GM18861 (cell line): ENCODE measurements around the gene KCNK15.

Experiments used
- ATAC-seq: cut with Tn5 transposase; IDR thresholded peaks from one replicate; pipeline ENCODE4 v1.9.1; 2021; ENCODE audit not compliant: unreplicated experiment

The KCNK15 gene

DNA sequence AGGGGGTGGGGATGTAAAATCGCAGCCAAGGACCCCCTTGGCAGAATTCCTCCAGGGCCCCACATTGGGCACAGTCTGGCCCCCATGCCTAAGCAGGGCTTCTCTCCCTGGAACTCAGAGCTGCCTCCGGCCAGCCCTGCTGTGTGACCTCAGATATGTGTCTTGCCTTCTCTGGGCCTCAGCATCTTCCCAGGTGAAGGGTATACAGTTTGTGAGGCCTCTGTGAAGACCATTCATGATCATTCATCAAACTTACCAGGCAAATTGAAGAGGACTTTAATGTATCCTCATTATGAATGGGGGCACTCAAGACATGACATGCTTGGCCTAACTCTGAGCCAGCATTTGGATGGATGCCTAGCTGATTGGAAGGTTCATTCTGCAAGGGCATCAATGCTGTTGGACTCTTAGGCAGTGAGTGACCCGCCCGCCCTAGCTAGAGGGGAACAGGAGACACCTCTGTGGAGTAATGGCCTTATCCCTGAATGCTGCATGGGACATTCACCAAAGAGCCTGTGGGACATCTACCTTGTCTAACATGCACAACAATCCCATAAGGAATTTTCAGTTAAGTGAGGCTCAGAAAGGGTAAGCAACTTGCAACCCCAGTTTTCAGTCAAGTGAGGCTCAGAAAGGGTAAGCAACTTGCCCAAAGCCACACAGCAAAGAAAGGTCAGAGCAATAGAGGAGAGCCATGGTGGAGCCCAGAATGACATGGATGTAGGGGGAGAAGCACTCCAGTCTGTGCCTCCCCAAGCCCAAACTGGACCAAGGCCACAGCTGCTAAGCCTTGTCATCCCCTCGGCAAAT lies 30.0 kb upstream of the KCNK15 start:
- no peak for ATAC-seq

DNA sequence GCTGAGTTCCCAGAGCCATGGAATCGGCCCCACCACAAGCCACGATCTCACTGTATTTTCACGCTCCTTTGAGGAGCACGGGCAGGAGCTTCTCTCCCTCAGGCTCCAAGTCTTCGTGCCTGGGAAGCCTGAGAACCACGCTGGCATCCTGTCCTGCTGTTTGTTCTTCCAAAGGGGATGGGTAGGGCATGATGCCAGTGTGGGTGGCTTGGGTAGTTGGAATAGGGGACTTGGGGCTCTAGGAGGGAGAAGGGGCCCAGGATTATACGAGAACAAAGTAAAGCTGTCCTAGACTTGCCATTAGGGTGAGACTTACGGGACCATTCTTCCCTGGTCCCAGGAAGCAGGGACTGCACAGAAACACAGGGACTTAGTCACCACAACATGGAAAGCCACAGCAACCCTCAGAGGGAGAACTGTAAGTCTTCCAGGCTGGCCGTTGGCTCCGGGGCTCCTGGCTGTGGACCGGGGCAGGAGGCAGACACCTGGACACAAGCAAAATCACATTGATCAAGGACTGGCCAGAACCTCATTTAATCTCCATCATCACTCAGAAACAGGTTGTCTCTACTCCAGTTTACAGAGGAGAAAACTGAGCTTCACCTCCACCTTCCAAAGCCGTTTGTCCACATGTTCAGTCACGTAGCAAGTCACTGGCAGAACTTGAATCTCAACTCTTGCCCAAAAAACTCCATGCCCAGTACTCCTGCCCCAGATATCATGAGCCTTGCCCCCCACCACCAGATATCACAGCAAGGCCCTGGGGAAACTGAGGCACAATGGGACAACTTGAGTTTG lies 29.2 kb upstream of the KCNK15 start:
- no peak for ATAC-seq

DNA sequence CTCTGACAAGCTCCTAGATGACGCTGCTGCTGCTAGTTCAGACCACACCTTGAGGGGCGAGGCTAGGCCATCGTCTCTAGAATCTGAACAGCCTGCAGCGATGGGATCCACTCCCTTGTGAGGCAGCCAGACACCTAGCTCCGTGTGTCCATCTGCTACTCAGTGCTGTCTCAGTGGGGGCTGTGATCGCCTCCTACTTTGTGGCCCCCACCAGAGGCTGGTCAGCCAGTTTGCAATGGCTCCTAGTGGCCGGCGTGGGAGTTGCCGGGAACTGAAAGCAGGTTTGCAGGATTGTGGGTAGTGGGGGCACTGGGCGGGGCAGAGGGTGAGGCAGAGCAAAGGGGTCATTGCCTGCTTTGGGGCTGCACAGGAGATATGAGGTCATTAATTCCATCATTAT lies 27.7 kb upstream of the KCNK15 start:
- ATAC-seq, result no peak

DNA sequence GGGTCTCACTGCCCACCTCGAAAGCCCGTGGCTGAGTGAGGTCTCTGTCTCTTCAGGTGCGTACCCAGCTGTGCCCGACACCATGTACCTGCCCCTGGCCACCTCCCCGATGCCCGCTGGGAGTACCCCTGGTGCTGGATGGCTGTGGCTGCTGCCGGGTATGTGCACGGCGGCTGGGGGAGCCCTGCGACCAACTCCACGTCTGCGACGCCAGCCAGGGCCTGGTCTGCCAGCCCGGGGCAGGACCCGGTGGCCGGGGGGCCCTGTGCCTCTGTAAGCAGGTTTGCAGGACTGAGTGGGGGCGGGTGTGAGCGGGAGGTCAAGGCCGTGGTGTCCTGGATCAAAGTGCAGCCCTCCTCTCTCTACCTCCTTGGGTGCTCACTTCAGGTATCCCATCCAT lies 25.8 kb upstream of the KCNK15 start:
- ATAC-seq, result no peak

DNA sequence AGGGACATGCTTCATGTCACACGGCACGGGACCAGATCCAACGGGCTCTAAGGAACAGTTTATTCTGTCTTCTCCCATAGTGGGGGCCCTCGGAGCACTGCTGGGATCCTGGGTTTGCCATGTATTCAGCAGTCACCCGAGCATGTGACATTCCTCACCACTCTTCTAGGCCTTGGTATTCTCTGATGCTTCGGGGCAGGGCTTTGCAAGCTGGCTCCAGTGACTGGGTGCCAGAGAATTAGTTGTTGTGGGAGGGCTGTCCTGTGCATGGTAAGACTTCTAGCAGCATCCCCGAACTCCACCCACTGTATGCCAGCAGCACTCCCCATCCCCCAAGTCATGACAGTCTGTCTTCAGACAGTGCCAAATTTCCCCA lies 25.1 kb upstream of the KCNK15 start:
- ATAC-seq, result no peak

DNA sequence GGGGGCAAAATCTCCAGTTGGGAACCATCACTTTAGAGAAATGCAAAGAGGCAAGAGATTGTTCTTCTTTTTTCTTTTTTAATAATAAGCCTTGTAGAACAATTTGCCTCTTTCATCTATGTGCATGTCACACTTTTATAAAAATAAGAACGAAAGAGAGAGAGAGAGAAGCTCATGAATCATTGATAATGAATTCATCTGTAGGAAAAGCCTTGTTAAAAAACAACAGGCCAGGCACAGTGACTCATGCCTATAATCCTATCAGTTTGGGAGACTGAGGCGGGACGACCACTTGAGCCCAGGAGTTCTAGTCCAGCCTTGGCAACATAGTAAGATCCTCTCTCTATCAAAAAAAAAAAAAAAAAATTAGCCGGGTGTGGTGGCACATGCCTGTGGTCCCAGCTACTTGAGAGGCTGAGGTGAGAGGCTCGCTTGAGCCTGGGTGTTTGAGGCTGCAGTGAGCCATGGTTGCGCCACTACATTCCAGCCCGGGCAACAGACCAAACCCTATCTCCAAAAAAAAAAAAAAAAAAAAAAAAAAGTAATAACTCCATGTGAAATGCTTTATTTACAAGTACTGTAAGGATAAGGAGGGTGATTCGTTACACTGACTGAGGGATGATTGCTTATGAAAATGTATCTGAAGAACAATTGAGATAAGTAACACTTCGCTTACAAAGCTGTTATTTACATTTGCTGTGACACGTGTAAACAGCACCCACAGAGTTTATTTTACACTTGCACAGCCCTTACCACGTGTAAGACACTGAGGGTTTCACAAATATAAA lies 24.5 kb upstream of the KCNK15 start:
- ATAC-seq, result no peak

DNA sequence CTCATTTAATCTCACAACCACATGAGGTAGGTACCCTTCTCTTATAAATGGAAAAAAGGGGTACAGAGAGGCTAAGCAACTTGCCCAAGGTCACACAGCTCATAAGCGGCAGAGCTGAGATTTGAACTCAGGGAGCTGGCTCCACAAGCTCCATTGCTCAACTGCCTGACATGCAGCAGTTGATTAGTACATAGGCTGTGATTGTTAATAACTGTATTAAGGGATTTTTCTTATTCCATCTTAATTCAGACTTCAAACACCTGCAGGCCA lies 23.9 kb upstream of the KCNK15 start:
- no peak for ATAC-seq

DNA sequence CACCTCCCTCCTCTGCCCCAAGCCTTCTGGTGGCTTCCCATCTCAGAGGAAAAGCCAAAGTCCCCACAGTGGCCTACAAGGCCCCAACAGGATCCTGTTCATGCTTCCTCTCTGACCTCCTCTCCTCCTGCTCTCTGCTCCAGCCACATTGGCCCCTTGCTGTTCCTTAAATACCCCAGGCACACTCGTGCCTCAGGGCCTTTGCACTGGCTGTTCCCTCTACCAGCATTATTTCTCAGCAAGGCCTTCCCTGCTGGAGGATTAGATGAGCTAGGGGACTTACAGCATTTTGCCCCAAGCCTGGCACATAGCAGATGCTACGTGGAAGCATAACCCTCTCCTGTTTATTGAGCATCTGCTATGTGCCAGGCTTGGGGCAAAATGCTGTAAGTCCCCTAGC lies 22.7 kb upstream of the KCNK15 start:
- no peak for ATAC-seq

DNA sequence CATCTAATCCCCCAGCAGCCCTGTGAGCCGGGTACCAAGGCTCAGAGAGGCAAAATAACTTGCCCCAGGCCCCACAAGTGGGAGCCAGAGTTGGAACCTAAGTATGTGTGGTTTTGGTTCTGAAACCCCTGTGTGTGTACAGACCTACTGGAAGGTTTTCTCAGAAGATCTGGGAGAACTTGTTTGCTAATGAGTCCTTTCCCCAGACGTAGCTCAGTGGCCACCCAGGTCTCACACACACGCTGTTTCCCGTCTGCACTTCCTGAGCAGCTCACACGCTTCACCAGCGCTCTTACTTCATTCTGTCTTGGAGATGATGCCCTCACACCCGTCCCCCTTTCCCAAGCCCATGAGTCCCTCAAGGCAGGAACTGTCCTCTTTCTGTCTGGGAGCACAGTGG lies 22.3 kb upstream of the KCNK15 start:
- ATAC-seq, result no peak

DNA sequence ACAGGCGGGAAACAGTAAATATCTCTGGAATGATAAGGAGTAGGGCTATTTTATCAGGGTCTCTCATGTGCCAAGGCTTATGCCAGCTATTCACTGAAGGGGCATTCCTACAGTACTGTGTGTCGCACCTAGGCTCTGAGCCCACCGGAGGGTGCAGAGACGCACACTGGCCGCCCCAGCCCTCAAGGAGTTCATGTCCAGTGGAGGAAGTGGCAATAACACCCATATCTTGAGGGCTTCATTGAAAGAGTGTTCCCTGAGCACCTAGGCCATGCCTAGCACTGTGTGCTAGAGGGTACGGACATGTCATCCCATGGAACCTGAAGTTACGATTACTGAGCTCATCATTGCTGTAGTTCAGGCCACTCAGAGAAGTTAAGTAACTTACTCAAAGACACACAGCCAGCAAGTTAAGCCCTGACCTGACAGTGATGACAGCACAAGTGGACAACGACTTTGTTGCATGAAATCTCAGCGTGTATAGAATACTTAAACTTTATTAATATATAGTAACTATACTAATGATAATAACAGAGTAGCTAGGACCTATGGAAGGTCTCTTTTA lies 21.8 kb upstream of the KCNK15 start:
- no peak for ATAC-seq

DNA sequence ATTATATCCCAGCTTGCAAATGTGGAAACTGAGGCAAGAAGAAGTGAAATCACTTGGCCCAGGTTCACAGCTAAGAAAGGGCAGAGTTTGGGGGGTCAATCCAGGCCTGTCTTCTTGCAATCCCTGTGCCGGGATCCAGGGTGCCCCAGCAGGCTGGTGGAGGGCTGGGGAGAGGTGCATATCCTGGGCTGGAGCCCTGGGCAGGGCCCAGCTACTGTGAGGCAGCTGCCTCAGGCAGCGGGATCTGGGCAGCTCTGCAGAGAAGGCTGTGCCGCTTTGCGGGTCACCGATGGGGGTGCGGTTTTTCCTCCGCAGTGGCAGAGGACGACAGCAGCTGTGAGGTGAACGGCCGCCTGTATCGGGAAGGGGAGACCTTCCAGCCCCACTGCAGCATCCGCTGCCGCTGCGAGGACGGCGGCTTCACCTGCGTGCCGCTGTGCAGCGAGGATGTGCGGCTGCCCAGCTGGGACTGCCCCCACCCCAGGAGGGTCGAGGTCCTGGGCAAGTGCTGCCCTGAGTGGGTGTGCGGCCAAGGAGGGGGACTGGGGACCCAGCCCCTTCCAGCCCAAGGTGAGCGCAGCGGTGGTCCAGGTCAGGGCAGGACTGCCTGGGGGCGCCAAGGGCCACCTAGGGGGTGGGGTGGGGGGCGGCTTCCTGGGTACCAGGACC lies 21.1 kb upstream of the KCNK15 start:
- no peak for ATAC-seq

DNA sequence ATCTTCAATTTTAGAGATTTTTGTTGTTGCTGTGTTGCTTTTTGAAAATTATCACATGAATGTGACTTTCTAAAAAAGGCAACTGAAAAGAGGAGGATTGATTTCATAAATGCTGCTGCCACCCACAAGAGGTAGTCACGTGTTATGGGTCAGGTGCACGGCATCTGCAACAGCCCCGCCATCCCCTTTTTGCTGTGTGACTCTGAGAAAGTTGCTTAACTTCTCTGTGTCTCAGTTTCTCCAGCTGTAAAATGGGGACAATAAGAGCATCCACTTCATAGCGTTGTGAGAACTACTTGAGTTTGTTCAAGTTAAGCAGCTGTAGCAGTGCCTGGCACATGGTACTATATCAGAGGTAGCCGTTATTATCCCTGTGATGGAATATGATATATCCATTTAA lies 19.8 kb upstream of the KCNK15 start:
- ATAC-seq, result no peak

DNA sequence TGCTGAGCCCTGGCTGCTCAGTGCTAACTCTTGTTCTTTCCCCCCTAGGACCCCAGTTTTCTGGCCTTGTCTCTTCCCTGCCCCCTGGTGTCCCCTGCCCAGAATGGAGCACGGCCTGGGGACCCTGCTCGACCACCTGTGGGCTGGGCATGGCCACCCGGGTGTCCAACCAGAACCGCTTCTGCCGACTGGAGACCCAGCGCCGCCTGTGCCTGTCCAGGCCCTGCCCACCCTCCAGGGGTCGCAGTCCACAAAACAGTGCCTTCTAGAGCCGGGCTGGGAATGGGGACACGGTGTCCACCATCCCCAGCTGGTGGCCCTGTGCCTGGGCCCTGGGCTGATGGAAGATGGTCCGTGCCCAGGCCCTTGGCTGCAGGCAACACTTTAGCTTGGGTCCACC lies 18.6 kb upstream of the KCNK15 start:
- ATAC-seq, result no peak

DNA sequence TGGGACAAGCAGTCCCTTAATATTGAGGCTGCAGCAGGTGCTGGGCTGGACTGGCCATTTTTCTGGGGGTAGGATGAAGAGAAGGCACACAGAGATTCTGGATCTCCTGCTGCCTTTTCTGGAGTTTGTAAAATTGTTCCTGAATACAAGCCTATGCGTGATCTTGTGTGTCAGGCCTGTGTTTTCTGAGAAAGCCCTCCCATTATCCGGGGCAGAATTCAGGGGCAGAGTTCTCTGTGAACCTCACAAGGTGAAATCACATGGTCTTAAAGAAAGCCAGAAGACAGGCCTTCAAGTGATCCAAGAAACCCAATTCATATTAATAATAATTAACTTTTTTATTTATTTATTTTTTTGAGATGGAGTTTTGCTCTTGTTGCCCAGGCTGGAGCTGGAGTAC lies 18.0 kb upstream of the KCNK15 start:
- no peak for ATAC-seq

DNA sequence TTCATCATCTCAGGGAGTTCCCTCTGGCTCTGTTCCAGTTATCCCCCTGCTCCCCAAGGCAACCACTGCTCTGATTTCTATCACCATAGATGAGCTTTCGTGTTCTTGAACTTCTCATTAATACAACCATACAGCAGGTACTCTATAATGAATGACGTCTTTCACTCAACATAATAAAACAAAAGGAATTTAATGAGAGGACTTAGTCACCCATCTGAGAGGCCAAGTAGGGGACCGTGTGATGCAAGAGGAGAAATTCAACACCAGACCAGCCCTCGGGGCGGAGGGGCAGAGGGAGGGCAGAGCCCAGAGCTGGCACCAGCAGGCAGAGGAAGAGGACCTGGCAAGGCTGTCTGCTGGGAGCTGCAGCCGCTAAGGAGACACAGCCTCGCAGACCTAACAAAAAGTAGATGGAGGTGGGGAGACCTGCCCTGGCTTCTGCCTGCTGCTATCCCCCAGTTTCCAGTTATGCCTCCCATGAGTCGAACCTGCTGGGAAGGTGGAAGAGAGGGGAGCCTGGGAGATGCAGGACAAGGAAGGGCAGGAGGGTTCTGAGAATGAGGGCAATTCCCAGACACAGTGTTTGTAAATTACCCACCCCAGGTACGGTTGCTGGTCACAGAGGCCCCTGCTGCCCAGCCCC lies 16.7 kb upstream of the KCNK15 start:
- ATAC-seq, result no peak

DNA sequence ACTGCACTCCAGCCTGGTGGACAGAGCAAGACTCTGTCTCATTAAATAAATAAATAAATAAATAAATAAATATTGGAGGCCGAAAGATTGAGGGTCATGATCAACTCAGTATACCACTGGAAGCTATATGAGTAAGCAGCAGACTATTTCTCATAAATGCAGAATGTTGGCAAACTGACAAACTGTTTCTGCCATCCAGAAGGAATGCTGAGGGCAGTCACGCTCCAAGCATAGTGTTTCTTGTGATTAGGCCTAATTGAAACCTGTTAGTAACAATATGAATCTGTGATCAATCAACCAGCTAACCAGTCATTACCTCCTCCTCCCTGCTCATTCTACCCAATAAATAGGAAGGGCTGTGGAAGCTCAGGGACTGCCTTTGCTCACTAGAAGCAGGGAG lies 15.2 kb upstream of the KCNK15 start:
- no peak for ATAC-seq

DNA sequence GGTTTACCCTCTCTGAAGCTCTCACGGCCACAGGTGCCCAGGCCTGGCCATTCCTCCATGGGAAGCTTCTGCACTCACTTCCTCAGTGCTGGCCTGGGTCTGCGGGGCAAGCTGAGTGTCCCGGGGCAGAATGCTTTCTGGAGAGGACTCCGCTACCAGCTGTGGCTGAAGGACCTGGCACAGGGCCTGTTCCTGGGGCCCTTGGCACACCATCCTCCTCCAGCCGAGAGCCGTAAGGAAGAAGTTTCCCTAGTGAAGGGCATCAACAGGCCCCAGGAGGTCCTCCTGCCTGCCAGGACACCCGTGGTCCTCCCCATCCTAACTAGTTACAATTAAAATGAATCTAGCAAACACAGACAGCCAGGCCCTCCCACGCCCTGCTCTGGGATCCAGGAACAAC lies 14.0 kb upstream of the KCNK15 start:
- ATAC-seq, result no peak

DNA sequence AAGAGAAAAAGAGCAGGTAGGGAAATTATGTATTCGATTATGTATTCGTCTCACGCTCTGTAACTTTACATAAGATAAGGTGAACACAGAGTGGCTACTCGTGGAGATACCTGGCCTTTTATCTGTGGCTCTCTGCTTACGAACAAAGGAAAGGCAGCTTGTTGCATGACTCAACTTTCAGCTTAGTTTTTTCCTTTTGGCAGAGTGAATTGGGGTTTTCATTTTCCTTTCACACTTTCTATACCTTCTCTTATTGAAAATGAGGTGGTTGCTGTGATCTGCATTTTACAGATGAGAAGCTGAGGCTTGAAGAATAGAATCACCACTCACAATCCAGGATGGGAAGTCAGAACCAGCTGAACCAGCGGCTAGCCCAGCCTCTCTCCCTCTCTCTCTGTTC lies 13.3 kb upstream of the KCNK15 start:
- ATAC-seq, result no peak

DNA sequence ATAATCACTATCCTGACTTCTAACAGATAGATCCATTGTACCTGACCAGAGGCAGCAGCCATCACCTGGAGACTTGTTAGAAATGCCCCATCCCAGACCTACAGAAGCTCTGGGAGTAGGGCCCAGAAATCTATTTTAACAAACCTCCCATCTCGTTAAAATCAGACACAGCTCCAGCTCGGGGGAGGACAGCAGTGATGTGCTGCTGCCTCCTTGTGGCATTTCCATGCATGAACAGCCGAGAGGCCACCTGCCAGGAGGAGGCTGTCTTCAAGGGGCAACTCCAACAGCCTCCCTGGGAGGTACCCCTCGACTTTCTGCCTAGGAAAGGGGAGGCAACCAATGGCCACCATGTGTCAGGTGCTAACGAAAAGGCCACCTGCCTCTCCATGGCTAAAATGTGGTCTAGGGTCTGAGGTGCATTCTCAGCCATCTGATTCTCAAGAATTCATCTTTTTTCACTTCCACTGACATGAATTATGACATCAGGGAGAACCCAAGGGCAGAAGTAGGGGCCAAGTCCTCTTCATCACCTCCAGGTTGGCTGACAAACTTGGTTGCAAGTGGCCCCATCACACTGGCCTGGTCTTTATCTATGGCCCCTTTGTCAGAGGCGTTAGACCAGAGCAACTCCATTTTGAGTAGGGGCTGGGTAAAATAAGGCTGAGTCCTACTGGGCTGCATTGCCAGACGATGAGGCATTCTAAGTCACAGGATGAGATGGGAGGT lies 12.2 kb upstream of the KCNK15 start:
- no peak for ATAC-seq

DNA sequence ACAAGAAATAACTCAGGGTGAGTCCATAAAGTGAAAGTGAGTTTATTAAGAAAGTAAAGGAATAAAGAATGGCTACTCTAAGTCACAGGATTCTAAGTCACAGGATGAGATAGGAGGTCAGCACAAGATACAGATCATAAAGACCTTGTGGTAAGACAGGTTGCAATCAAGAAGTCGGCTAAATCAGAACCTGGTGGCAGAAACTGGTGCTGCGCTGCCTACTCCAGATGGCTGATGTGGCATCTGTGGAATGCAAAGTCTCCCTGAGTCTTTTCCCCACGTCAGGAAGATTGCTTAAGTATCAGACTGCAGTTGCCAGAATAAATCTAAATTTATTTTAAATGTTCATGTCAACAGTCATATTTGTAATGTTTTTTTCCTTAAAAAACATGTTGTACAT lies 10.7 kb upstream of the KCNK15 start:
- ATAC-seq, result no peak
